ENCODE results near the gene SUMO4. TPM values are rescaled to one million over a fixed set of nuclear protein-coding genes. Genes with fewer than 3 reads are reported as not detected.

SUMO4 gene
- total and polyA plus RNA-seq, 2 of the 8 experiments (the other 6 are each of a cell fraction or from before 2014, with no cell fraction given) = 0.09 to 1.3 TPM

GRCh38 chr6:149405823-149406765, 6.0 kb downstream of the SUMO4 start:
- no peak overlapping the region for H4K5ac ChIP-seq (ENCODE audit: insufficient read length, low read depth, low read length)
- H3K27ac ChIP-seq (ENCODE audit: low read depth, low read length) = no peak overlapping the region
- no peak overlapping the region for H4K8ac ChIP-seq (ENCODE audit: extremely low read depth, insufficient read depth, low read length)
- H2BK15ac ChIP-seq (ENCODE audit: low read length) = no peak overlapping the region
- H2BK120ac ChIP-seq (replicated peaks; ENCODE audit: low read depth, low read length) = no peak overlapping the region
- 90% methylated on average over 5 of the region's 5 CpGs; no CpG with 5 or more reads in 1 of the 2 experiments for WGBS, 2 experiments (ENCODE audit: extremely low coverage in 1 of 2, insufficient coverage in 1 of 2, insufficient read length in 1 of 2, insufficient replicate concordance in 2 of 2, low coverage in 1 of 2, low lambda C conversion rate in 2 of 2, missing lambda C conversion rate in 1 of 2)
- H3K9ac ChIP-seq (replicated peaks in 1 of 4; ENCODE audit: extremely low read depth in 1 of 4, low read depth in 3 of 4, low read length in 3 of 4) = no peak overlapping the region
- H3K79me2 ChIP-seq (ENCODE audit: control insufficient read depth in 1 of 2, insufficient read depth in 2 of 2, low read length in 2 of 2) = no peaks in the 10 kb centered on the region
- H3K4ac ChIP-seq (replicated peaks; ENCODE audit: insufficient read length, low read depth, low read length) = no peak overlapping the region
- no peak overlapping the region for H3K23ac ChIP-seq (ENCODE audit: insufficient read length)
- H3K18ac ChIP-seq (ENCODE audit: extremely low read depth, low read length) = no peak overlapping the region
- CTCF ChIA-PET (ENCODE audit: partially characterized antibody) = interaction anchor here (0.6 to 1.0 kb wide), 2 partner anchors 9 to 117 kb away, joined by 3 to 4 read pairs; no protein-coding TSS in a partner anchor
- no peaks in the 10 kb centered on the region for H3K27me3 ChIP-seq (replicated peaks in 1 of 4; ENCODE audit: control insufficient read depth in 3 of 4, extremely low read depth in 1 of 4, insufficient read depth in 3 of 4, low read length in 3 of 4)
- FAIRE-seq (no peak), DNase-seq (ENCODE audit: low read depth in 1 of 2, low spot score in 2 of 2) (no peak)
- no peaks in the 10 kb centered on the region for H3K79me1 ChIP-seq (ENCODE audit: low read depth, low read length)
- TF ChIP-seq CEBPB (IDR thresholded peaks at IDR 0.05; ENCODE audit: low read depth, low read length) = no peak
- no peak for TF ChIP-seq POLR2AphosphoS5 (IDR thresholded peaks at IDR 0.05; ENCODE audit: low read depth, low read length)
- H2BK5ac ChIP-seq (ENCODE audit: low read depth, low read length) = no peak overlapping the region
- no peak overlapping the region for H2BK12ac ChIP-seq (ENCODE audit: low read depth, low read length)
- no peak overlapping the region for H3K14ac ChIP-seq (ENCODE audit: insufficient read length)
- H2BK20ac ChIP-seq (ENCODE audit: low read length) = no peak overlapping the region
- no peak overlapping the region for H3K4me3 ChIP-seq (ENCODE audit: extremely low read depth in 1 of 4, insufficient read depth in 2 of 4, low read depth in 3 of 4, low read length in 4 of 4)
- H3K56ac ChIP-seq (replicated peaks; ENCODE audit: insufficient read length, low read depth, low read length) = no peak overlapping the region
- H2AK5ac ChIP-seq (ENCODE audit: low read depth, low read length) = no peak overlapping the region
- no peak overlapping the region for H3K4me2 ChIP-seq (ENCODE audit: insufficient read depth in 1 of 2, low read depth in 2 of 2, low read length in 2 of 2)
- H3K4me1 ChIP-seq (replicated peaks in 1 of 4; ENCODE audit: control insufficient read depth in 3 of 4, insufficient read depth in 4 of 4, low read length in 3 of 4) = no peaks in the 10 kb centered on the region
- POLR2A ChIA-PET (ENCODE audit: partially characterized antibody) = interaction anchor here (0.6 kb wide), 1 partner anchor 316 kb away, joined by 3 read pairs; no protein-coding TSS in a partner anchor
- no peaks in the 10 kb centered on the region for H3K23me2 ChIP-seq (ENCODE audit: low read depth, low read length)
- H4K91ac ChIP-seq (replicated peaks; ENCODE audit: insufficient read length, low read length) = no peak overlapping the region
- H3K9me3 ChIP-seq (ENCODE audit: insufficient read depth in 2 of 2, low read depth in 1 of 2, low read length in 1 of 2) = no peaks in the 10 kb centered on the region
- peaks cover 4 to 28% (median 13%) of the 10 kb centered on the region in 4 experiments for H3K36me3 ChIP-seq (ENCODE audit: control insufficient read depth in 2 of 4, insufficient read depth in 4 of 4, low read length in 3 of 4)
- peaks cover 0 to 2% of the 10 kb centered on the region in 2 experiments for H4K20me1 ChIP-seq (replicated peaks in 1 of 2; ENCODE audit: control insufficient read depth in 1 of 2, insufficient read depth in 2 of 2, low read length in 2 of 2)
- H2AFZ ChIP-seq (ENCODE audit: low read length) = no peak overlapping the region

All from H1 (cell line).